Stomach (tissue), 4 donors: ENCODE measurements around the gene FTSJ3.

ENCODE experiments used
- CTCF ChIP-seq, 7 experiments: fragments of 450-650 bp in 4 of 7; fragments of 200-600 bp in 3 of 7; sonication (generic) in 3 of 7; IDR thresholded peaks; one replicate each; pipeline ENCODE4 v1.5.1; 2016 to 2019; ENCODE audit warnings: antibody characterized with exemption in 7 of 7, control low read depth in 2 of 7, mild to moderate bottlenecking in 1 of 7
- EP300 ChIP-seq: sonication (generic); formaldehyde crosslinking; IDR thresholded peaks from one replicate; pipeline ENCODE4 v1.6.1; 2017; ENCODE audit warnings: antibody characterized with exemption
- POLR2A ChIP-seq, 4 donors: fragments of 450-650 bp; IDR thresholded peaks; one replicate each; pipeline ENCODE4 v1.6.1; 2016; ENCODE audit warnings: antibody characterized with exemption in 4 of 4, control low read depth in 2 of 4, mild to moderate bottlenecking in 1 of 4, moderate library complexity in 1 of 4

GRCh38 chr17:63824362-63824761, 3.1 kb downstream of the FTSJ3 start:
- TF ChIP-seq CTCF (IDR thresholded peaks at IDR 0.05) (no peak), POLR2A (IDR thresholded peaks at IDR 0.05) (no peak), EP300 (no peak)
